GM21723 (cell line): Measurements from ENCODE around the gene FIGNL2.

Experiments used
- ATAC-seq: cut with Tn5 transposase; IDR thresholded peaks from one replicate; pipeline ENCODE4 v1.9.1; 2021; ENCODE audit warnings: mild to moderate bottlenecking, moderate library complexity; ENCODE audit not compliant: unreplicated experiment

Gene FIGNL2

GRCh38 chr12:51777973-51778372 lies 70.5 kb downstream of the FIGNL2 start:
- ATAC-seq = no peak

DNA sequence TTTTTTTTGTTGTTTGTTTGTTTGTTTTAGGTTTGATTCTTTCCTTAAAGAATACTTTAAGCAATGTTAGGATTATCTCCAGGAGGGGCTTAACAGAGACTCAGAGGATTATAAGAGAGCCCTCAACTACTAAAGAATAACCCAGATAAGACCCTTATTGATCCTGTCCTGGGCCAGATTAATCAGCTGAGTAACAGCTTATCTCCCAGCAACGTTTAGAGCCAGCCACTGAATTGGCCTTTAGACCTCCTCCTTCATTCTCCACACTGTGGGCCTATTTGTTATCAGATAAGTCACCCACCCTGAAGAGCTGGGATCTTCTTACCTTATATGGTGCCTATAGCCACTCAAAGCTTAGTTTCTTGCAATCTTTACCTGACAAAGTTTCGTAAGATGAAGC lies 71.1 kb downstream of the FIGNL2 start:
- ATAC-seq = no peak

DNA sequence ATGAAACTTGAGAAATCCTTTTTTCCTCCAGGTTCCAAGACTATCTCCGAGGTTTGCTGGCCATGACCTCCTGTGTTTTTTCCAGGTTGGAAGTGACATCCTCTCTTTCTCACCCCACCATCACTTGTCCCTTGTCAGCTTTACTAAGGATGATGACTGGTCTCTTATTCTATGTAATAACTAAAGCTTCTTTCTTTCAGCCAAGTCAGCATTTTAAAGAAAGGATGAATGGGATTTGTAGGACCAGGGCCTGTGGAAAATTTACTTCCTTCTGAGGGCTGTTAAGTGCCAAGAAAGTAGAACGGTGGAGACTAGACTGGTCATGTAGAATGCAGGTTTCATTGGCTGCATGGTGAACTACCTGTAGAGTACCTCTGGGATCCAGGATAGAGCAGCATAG lies 73.6 kb downstream of the FIGNL2 start:
- ATAC-seq = no peak

DNA sequence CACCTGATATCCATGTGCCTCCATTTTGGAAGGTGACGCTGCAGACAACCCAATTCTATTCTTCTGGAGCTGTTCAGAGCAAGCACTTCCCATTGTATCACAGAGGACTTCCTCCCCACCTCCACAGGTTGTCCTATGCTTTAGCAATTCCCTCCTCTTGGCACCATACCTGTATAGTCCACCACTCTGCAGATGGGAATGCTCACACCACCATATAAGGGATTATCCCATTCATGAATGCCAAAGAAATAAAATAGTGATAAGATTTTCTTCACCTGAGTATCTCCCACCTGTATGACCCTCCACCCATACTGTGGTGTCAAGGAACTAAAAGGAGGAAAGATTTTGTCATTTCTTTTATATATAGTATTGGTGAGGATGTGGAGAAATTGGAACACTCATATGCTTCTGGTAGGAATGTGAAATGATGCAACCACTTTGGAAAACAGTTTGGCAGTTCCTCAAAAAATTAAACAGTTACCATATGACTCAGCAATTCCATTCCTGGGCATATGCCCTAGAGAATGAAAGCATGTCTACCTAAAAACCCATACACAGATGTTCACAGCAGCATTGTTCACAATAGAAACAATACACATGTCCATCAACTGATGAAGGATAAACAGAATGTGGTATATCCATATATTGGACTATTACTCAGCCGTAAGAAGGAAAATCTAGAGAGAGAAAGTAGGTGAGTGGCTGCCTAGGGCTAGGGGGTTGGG lies 75.2 kb downstream of the FIGNL2 start:
- no peak for ATAC-seq

GRCh38 chr12:51771008-51771407 lies 77.5 kb downstream of the FIGNL2 start:
- ATAC-seq = no peak
